Activated T-cell treated with anti-CD3 and anti-CD28 coated beads for 4 hours (primary cell): ENCODE data around the gene SARM1.
A peak's percentile ranks its signal among the peaks of the same experiment; 100 is the strongest.
"Not testable (repeated sequence)": the region's sequence is repeated elsewhere in the genome, so short reads cannot be mapped to it uniquely, and the experiment has no call there.

Experiments
- DNase-seq: peaks from one replicate; pipeline ENCODE4 v3.0.0-alpha.2; 2020

SARM1 gene

DNA sequence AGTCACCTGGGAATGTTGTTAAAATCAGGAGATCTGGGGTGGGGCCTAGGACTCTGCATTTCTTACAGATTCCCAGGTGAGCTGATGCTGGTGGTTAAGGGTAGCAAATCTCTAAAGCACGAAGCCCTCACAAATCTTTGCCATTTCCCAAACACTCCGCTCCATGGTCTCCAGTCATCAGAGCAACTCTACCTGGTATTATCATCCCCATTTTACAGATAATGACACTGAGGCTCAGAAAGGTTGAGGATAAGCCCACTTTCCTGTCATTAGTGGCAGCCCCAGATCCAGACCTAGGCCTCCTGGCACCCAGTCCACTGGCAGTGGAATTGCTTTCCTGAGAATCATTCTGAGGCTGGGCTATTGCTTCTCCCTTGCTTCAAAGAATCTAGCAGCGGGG, 25.8 kb downstream of the SARM1 start:
- DNase-seq = no peak

DNA sequence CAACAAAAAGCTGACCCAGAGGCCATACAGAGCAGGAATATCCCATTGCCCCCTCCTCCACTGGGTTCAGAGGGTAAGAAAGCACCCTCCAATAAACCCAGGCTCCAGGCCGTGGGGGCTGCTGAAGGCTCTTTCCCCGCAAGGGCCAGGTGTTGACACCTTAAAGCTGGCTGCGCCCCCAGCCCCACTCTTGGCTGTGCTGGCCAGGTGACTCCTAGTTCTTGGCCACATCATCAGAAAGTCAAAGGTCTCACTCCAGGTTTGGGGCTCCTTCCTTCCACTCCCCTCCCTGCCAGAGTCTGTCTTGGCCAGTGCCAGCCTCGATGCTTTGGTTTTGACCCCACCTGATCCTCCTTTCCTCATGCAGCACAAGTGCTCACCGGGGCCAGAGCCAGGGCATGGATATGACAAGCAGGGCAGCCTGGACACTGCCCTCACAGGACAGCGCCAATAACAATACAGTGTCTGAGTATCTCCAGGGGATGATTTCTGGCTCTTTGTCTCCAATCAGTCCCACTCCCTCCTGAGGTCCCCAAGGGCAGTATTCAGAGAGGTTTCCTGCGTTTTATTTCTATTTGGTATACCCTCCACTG, 26.3 kb downstream of the SARM1 start:
- DNase-seq = no peak

- no peak for DNase-seq
Measured at GRCh38 chr17:28398280-28398981, 26.9 kb downstream of the SARM1 start.

DNA sequence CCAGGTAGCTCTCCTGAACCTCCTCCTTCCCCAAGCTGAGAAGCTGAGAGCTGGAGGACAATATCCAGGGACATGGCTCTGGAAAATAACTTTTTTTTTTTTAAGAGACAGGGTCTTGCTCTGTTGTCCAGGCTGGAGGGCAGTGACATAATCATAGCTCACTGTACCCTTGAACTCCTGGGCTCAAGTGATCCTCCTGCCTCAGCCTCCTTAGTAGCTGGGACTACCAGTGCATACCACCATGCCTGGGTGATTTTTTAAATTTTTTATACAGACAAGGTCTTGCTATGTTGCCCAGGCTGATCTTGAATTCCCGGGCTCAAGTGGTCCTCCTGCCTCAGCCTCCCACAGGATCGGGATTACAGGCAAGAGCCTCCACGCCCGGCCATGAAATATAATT, 28.3 kb downstream of the SARM1 start:
- DNase-seq = no peak

DNA sequence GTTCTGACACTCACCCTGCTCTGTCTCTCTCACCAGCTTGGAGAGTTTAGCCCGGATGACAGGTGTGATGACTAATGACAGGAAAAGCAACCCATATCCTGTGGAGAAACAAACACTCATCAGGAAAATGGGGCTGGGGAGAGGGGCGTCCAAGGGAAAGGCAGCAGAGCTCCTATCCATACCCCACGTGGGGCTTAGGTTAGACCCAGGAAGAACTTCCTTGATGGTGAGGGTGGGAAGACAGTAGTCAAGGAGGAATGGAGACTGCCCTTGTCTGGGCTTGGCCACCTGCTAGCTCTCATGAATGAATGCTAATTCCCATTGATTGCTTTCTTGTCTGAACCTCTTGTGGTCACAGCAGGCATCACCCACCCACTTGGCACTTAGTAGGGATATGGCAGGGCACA, 30.7 kb downstream of the SARM1 start:
- DNase-seq = no peak

DNA sequence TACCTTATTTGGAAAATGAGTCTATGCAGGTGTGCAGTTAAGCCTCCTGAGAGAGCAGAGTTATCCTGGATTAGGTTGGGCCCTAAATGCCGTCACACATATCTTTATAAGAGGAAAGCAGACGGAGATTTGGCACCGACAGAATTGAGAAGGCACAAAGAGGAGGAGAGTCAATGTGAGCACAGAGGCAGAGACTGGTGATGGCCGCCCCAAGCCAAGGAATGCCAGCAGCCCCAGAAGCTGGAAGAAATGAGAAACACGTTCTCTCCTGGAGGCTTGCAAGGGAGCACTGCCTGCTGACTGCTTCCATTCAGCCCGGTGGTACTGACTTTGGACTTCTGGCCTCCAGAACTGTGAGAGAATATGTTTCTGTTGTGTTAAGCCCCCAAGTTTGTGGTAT, 31.4 kb downstream of the SARM1 start:
- no peak for DNase-seq

DNA sequence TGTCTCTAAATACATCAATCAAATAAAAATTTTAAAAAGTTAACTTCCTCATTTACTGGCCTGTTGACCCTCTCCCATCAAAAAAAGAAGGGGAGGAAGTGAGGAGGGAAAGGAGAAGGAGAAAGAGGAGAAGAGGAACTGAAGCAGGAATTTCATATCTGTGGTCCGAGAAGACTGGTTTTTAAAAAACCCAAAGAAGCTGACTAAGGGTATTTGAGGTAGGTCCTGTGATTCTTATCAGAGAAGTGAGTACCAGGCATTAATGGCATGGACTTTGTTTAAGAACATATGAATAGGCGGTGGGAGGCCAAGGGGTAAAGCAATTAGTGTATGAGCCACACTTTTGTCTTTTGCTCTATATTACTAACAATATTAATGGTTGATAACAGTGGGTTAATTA, 32.5 kb downstream of the SARM1 start:
- DNase-seq = no peak

GRCh38 chr17:28404461-28404811, 32.9 kb downstream of the SARM1 start:
- no peak for DNase-seq

DNA sequence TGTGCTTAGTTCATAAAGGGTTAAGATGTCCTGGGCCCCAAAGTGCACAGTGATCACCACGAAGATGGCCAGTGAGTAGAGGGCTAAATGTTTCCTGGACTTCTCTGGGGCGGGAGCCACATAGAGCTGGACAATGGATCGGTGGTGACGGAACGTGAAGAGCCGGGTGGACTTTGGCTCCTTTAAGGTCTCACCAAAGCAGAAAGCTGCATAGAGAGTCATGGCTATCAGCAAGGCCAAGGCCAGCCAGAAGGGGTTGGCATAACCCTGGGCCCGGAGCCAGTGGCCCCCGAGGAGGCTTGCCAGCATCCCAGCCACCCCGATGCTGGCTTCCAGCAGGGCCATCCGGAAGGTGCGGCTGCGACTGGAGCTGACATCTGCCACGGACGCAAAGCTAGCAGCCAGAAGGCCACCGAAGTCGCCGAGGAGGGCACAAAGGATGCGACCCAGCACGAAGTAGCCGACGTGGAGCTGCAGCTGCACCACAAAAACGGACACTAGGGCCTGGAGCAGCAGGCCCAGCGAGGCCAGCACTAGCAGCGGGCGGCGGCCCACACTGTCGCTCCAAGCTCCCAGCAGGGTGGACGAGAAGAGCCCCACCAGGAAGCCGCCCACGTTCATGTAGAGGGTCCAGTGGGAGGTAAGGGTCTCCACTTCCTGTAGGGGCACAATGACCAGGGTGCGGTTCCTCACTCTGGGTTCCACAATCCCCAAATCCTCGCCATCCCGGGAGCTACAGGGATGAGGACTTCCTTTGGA, 33.5 kb downstream of the SARM1 start:
- DNase-seq = no peak

DNA sequence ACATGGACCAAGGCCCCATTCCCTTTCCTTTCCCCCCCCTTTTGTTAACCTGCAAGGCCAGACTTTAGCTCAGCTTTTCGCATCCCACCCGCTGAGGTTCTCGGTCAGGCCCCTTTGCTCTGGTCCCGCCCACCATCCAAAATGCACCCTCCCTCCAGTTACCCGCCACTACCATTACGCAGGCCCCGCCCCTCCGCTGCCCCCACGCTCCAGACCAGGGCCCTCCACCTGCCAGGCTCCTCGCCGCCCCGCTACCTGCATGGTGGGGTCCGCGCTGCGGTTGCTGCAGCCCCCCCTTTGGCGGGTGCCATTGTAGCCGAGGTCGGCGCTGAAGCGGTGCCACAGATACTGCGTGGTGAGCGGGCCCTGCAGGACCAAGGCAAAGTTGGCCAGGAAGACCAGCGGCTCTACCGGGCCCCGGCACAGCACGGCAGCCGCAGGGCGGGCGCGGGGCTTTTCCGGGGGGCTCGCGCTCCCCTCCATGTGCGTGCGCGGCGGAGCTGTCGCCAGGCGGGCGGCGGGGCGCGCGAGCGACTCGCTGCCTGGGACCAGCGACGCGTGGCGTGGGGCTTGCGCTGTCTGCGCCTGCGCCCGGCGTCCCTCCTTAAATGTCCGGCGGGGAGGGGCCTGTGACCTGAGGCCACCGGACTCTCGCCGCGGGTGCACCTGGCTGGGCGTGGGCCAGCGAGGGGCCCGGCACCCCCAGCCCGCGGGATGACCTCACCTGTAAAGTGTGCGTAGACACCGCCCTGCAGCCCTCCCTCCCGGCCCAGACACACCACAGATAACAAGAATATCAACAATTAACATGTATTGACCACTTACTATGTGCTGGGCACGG, 34.4 kb downstream of the SARM1 start, which contains the start of gene SLC46A1:
SLC46A1 (minus strand) TSS at position 581 of the 841 bp plus-strand sequence; CDS start at position 483, 98 bp downstream.
- peak; percentile 24 for DNase-seq

DNA sequence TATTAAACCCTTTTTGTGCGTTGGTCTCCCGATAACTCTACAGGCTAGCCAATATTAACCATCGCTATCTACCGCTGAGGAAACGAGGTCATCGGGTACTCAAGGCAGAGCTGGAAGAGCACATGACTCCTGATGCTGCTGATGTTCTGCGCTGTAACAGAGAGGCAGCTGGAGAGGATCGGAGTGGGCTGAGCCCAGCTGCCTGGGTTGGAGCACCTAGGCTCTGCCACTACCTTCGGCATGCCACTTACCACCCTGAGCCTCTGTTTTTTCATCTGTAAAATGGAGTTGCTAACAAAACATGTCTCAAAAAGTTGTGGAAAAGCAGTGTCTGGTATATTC, 35.0 kb downstream of the SARM1 start:
- DNase-seq = no peak

- DNase-seq = no peak
Measured at GRCh38 chr17:28407130-28407973, 35.9 kb downstream of the SARM1 start.

DNA sequence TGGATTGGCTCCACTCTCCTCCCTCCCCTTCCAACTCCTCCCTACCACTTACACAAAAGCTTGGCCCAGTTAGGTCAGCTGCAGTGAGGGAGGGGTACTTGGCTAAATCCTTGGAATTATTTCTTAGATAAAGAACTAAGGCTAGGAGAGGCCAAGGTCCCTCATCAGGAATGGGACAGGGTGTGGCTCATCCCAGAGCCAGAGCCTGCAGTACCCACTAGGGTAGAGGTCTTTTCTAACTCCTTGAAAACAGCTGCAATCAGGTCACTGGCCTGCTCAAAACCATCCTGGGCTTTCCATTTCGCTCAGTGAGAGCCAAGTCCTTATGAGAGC, 36.4 kb downstream of the SARM1 start:
- no peak for DNase-seq

DNA sequence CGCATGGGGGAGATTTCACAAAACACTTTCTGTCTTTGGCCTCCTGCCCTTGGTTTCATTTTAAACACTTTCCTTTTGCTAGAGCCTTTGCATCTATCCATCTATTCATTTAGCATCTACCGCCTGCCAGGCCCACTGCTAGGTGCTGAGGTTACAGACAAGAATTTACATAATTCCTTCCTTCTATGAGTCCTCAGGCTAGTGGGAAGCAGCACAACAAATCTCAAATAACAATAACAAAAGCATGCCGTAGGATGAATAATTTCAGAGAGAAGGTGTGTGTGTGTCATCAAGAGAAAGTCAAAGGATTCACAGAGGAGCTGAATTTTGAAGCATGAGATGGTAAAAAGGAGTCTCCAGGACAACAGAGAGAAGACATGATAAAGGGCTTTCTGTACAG, 40.6 kb downstream of the SARM1 start:
- no peak for DNase-seq

DNA sequence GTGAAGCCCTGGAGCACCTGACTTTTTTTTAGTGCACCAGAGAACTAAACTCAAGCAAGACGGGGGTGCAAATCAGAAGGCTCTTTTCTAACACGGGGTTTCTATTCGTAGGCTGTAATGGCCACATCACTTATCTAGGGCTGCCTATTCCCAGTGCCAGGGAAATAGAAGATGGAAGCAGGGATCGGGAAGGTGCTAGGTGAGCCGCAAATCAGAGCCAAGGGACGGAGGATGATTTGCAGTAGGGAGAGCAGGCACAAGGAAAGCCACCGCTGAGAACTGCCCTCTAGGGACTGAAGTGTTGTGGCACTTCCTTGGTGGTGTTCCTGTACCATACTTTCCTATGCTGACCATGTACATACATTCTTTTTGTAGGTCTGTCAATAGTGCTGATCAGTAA, 42.3 kb downstream of the SARM1 start:
- no peak for DNase-seq

DNA sequence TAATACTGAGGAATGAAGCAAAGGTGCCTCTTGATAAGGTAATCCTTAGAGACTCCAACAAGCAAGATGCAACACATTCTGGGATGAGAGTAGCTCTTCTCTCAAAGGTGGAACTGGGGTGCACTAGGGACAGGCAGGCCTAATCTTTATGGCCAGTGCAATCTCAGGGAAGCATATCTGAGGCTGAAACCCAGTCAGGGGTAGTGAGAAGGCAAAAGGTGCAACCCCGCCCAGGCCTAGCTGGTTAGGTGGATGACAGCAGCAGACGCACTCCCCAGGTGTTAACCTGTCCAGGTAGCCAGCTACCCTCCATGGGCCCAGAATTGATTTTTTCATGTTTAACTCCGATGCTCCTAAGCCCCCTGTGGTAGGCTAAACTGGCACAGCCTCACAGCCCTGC, 44.4 kb downstream of the SARM1 start:
- no peak for DNase-seq

DNA sequence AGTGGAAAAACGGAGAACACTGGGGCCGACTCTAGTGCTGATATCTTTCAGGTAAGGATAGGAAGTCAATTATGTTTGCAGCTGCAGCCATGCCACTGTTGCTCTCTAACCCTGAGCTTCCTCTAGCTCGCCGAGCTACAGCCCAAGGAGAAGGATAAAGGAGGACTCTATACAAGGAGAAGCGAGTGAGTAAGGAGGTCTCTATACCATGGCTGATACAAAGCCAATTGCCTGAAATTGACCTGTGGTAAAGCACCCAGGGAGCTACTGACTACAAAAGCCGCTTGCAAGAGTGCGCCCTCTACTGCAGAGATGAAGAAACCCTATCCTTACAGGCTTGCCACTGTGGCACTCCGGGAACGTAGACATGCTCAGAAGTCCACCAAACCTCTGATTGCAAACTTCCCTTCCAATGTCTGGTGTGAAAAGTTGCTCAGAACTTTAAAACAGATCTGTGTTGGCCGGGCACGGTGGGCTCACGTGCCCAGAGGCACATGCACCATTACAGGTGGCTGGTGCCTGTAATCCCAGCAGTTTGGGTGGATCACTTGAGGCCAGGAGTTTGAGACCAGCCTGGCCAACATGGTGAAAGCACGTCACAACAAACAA, 45.3 kb downstream of the SARM1 start:
- peak; percentile 33 for DNase-seq

DNA sequence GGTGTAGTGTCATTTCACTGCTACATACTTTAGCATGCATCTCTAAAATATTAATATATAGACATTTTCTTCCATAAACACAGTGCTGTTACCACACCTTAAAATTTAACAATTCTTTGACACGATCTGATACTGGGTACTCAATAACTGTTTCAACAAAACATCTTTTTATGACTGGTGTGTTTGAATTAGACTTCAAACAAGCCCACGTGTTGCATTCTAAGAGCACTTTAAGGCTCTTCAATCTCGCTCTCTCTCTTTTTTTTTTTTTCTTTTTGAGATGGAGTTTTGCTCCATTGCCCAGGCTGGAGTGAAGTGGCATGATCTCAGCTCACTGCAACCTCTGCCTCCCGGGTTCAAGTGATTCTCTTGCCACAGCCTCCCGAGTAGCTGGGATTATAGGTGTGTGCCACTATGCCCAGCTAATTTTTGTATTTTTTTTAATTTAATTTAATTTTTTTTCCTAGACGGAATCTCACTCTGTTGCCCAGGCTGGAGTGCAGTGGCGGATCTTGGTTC, 50.4 kb downstream of the SARM1 start:
- DNase-seq = no peak

DNA sequence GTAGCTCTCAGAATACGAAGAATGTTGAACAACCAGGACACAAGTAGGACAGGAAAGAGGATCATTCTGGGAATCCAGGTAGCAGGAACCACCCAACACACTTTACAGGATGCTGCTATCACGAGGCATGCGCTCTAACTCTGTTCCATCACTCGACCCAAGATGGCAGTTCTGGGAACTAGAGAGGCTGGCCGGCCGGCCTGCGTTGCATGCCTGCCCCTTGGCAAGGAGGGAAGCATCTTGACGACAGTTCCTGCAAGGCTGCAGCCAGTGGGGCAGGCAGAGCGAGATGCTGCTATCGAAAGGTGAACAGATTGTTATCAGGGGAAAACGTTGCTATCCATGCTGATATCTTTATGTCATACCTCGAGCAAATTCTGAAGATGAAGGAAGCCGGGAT, 53.7 kb downstream of the SARM1 start:
- DNase-seq = no peak

DNA sequence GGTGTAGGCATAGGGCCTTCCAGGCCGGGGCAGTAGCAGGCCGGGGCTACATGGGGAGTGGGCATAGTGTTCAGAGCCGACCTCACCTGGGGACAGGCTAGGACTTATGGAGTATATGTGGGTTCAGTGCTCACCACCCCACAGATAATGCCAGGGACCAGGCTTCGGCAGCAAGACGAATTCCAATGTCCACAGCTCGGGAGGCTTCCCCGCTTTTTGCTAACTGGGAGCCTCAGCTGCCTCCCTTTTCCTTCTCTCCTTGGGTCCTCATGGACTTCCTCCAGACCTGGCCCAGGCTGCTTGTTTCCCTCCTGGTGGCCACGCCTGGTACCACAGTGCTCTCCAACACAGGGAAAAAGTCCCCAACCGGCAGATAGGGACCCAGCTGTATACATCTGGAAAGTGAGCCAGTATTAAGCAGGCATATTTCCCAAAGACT, 54.6 kb downstream of the SARM1 start:
- no peak for DNase-seq

DNA sequence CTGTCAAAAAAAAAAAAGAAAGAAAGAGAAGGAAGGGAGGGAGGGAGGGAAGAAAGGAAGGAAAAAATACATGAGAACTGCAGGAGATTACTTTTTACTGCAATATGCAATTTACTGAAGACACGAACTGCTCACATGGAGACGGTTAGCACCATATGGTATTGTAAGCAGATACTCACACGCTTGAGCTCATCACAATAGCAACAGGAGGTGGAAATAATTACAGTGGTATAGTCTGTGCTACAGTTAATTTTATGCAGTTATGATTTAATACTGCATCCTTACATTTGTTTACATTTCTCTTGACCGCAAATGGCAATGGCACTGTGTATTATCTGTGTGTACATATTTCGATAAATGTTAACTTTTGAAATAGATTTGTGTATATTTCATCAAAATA, 55.9 kb downstream of the SARM1 start:
- DNase-seq = no peak

DNA sequence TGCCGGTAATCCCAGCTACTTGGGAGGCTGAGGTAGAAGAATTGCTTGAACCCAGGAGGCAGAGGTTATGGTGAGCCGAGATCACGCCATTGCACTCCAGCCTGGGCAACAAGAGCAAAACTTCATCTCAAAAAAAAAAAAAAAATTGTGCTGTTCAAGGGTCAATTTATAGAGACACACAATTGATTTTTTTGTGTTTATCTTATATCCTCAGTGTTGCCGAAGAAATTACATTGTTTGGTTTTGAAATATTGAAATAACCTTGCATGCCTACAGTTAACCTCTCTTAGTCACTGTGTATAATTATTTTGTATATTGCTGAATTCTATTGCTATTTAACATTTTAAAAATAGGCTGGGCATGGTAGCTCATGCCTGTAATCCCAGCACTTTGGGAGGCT, 56.5 kb downstream of the SARM1 start:
- DNase-seq = not testable (repeated sequence)
